ENCODE data around the gene NR2C1.

- TF ChIP-seq EZH2 (IDR thresholded peaks at IDR 0.05; ENCODE audit: insufficient read depth, low read length) (no peak), CTCF (IDR thresholded peaks at IDR 0.05; ENCODE audit: insufficient read depth, low read depth, low read length) (no peak)
These were observed 41.5 kb upstream of the NR2C1 start for GRCh38 chr12:95114766-95115405.

Data from astrocyte (in vitro differentiated cells and primary cell).